T-helper 2 cell (primary cell): ENCODE data around the gene SHTN1.

Experiments used
- DNase-seq, 5 experiments: peaks; one replicate each; pipeline versions ENCODE4 v3.0.0 to v3.0.0-alpha.2; 2012 to 2022

The SHTN1 gene

GRCh38 chr10:116984202-116984990, 20.6 kb downstream of the SHTN1 start:
- no peak for DNase-seq

DNA sequence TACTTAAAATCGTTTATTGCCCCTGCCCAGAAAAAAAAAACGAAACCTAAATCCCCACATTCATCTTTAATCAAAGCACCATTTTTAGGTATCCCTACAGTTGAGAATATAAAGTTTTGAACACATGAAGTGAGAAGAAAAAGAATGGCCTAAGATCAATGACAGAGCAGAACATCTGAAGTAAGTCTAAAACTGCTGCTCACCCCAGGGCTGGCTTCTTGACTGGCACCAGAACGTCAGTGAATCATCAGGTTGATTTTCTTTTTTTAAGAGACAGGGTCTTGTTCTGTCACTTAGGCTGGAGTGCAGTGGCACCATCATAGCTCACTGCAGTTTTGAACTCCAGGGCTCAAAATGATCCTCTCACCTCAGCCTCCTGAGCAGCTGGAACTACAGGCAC, 24.9 kb downstream of the SHTN1 start:
- no peak for DNase-seq

GRCh38 chr10:116978901-116979300, 26.1 kb downstream of the SHTN1 start:
- no peak for DNase-seq

DNA sequence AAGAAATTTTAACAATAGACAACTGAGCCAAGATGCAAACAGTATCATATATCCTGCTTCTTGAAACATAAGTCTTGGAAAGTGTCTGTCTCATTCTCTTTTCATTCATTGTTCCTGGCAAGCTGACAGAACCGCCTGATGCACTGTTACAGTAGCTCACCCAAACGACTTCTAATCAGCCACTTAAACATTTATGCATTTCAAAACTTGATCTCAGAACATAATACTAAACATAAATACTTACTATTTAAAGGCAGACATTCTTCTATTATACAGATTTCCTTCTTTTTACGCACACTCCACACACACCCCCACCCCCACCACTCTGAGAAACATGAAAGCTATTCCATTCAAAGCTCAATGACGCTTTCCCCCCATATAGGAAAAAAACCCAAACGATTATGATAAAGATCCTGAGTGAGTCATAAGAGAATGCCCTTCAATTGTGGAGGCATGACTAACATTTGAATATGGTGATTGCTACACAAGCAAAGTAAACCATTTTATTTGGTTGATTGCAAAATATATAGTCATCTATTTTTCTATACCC, 30.5 kb downstream of the SHTN1 start:
- DNase-seq = no peak

- no peak for DNase-seq
Observed at GRCh38 chr10:116973946-116974455, 31.0 kb downstream of the SHTN1 start.

DNA sequence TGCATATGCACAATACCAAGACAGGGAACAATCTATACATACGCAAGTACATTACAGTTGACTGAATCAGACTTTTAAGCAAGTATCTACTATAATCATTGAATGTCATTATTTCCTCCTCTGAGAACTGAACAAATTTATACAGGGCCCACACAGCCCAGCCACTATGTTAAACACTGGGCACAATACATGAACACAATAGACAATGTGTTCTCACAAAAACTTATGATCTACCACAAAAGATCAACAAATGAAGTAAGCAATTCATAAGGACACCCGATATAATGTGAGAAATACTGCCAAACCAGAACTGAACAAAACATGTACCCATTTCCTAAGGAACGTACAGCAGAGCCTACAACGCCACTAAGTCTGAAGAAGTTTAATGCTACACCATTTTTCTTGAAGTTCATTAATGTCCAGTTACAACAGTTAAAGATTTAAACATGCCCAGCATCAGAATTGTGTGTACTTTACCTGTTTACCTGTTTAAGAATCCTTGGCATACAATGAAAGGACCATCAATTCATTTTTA, 31.5 kb downstream of the SHTN1 start:
- DNase-seq = no peak

- no peak for DNase-seq
Observed at GRCh38 chr10:116972131-116972530, 32.9 kb downstream of the SHTN1 start.

DNA sequence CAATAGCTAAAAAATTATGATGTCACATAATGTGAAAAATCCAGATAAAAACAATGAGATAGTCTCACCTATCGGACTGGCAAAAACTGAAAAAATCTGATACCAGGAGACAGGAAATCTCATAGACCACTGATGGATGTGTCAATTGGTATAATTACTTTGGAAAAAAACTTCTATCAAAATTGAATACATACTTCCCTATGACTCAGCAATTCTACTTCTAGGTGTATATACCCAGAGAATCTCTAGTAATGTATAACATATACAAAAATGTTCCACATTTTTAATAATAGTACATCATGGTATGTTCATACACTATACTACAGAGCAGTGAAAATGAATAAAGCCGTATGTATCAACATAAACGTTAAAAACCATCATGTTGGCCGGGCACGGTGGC, 34.9 kb downstream of the SHTN1 start:
- no peak for DNase-seq

DNA sequence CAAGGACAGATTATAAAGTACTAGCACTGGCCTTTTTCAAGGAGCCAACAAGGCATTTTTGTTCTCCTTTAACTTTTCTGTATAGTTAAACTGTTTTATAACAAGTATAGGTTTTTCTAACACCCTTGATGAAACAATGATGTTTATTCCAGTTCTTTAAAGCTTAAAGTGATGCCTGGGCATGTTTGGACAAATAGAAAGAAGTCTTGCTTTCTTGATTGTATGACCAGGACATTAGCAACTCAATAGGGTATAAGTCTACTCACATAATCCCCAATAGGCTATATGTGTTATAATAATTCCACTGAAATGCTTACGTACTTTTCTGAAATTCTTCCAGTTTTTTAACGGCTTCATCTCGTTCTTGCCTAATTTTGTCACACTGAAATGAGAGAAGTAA, 36.7 kb downstream of the SHTN1 start:
- DNase-seq = no peak

- DNase-seq = no peak
Observed at GRCh38 chr10:116961406-116962251, 43.4 kb downstream of the SHTN1 start.

DNA sequence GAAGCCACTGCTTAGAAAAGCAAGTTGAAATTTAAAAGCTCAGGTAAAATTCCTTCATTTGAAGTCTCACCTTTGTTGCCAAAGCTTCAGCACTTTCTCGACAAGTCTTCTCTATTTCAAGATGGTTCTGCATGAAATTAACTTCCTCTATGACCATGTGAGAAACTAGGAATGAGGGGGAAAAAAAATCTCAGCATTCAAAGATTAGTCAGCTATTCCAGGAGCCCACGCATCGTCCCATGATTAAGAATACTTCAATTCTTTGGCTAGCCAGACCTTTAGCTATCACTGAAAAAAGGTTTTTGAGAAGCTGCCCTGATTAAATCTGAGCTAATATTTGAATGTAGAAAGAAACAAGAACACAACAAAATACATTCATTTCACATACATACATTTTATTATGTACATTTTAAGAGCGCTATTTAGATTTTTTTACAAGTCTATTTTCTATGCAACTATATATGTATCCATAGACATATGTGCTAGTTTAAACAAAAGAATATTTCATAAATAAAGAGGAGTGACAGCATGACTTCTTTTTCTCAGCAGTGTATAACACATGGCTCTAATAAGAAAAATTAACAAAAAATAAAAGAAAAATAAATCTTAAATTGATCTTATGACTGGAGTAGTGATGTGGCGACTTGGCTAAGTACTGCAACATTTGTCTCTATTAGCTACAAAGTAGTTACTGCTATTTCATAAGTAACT, 44.8 kb downstream of the SHTN1 start:
- no peak for DNase-seq

DNA sequence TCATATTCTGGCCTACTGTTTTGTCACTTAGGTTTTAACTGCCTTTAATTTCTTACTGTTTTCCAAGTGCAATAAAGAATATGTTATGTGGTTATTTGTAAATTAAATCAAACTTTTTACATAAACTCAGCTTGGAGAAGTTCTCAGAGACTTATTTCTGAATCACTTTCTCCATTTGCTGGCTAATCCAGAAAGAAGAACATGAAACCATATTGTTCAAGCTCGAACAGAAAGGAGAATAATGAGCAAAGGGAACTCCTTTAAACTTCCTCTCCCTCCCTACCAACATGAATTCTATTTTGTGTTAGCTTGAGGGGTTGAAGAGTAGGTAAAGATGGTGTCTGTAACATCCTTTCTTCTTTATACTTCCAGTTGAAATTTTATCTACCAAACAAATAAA, 52.3 kb downstream of the SHTN1 start:
- no peak for DNase-seq

GRCh38 chr10:116948530-116948870, 56.5 kb downstream of the SHTN1 start:
- DNase-seq = peak in 1 of 5 experiments; percentile 2

DNA sequence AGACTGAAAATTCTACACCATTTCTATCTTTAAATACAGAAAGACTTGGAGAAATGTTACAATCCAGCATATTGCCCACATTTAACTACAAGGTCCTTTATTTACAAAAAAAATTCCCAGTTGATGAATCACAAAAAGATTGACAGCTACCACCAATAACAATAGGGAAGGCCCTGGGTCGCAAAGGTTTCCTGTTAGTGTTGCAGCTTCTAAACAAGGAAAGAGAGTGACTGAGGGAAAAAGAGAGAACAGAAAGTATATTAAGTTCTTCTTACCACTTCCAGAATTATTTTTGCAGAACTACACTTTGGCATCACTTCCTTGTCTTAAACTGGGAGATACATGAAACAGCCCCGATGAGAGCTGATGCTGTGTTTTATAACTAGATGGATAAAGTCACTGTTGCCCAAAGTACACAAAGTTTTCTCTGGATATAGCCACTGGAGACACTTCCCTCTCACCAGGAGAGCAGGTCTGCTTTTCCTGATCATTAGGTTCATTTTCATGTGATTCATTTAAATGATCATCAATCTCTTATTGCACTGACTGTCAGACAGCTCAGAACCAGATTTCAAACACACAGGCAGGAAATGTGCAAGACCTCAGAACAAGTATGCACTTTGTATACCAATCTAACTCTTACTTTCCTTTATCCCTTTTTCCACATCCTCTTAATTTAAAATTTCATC, 57.0 kb downstream of the SHTN1 start:
- peak in 1 of 5 experiments; percentile 7 for DNase-seq

DNA sequence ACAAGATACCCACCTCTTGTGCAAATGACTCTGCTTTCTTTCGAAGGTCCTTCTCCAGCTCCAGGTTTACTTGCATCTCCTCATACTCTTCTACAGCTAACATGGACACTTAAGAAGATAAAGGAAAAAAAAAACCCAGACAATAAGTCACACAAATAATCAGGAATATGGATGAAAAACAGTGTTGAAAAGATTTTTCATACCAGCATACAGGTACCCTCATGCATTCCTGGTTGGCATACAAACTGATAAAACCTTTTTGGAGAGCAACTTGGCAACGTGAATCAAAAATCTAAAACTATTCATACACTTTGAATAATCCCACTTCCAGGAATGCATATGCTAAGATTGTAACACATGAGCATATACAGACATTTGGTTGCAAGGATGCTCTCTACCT, 60.1 kb downstream of the SHTN1 start:
- no peak for DNase-seq

DNA sequence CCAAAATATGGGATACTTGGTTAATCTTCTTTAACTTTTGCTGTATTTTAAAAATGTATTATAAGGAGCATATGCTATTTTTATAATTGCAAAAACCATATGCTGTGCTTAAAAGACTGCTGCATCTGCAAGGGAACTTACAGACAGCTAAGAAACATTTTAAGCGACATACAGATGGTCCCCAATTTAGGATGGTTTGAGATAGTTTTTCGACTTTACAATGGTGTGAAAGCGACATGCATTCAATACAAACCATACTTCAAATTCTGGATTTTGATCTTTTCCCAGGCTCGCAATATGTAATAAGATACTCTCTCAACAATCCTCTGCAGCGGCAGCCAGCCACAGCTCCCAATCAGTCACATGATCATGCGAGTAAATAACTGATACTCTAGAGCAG, 73.2 kb downstream of the SHTN1 start:
- DNase-seq = no peak

DNA sequence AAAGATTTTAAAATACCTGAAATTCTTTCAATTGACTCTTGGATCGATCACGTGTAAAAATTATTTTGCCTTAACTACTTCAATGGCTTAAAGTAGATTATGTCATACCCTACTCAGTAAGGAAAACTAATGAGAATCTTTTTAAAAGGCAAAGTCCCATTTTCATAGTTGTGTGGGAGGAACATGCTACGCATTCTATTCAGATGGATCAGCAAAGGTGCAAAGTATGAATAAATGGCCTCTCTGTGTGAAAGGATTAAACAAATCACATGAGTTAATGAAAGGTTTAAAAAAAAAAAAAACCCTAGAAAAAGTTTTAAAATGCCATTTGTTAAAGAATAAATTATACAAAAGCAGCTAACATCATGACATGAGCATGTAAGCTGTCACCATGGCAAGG, 78.6 kb downstream of the SHTN1 start:
- DNase-seq = no peak

DNA sequence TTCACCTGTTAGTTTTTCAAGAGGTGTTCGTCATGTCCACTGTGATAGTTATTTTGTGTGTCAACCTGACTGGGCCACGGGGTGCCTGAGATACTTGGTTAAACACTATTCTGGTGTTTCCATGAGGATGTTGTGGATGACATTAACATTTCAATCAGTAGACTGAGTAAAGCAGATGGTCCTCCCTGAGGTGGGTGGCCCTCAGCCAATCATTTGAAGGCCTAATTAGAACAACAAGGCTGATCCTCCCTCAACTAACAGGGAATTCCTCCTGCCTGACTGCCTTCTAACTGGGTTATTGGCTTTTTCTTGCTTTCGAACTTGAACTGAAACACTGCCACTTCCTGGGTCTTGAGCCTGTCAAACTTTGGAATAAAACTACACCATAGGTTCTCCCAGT, 79.9 kb downstream of the SHTN1 start:
- DNase-seq = no peak

DNA sequence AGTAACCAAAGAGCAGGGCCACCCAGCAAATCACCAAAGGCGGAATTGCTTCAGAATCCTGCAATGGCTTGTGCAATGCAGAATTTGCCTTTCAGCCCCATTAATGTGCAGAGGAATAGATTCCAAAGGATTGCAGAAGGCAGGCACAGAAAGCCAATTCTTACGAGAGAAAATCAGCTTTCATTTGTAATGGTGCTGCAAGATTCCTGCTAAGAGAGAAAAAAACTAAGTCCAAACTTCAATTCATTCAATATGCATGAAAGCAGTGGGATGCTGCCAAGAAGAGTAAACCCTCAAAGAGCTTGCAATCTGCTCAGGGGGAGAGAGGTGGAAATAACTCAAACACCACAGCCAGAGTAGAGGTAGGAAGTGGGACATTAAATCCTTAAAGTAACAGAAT, 85.3 kb downstream of the SHTN1 start:
- DNase-seq = no peak

DNA sequence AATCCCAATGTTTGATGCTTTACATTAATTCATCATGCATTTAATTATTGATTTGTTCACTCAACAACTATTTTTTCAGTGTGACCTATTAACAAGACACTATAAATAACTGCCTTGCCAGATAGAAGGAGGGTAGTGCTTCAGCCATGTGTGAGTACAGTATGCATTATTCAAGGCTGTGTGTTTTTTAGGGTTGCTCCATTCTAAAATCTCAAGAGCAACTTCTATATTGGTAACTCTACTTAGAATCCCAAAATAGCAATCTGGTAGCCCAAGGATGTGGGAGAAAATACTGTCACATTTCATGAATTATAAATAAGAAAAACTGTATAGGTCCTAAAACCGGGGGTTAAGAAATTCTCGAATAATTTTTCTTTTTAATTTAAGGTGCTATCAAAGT, 85.8 kb downstream of the SHTN1 start:
- DNase-seq = no peak

- no peak for DNase-seq
Observed at GRCh38 chr10:116918583-116918982, 86.4 kb downstream of the SHTN1 start.

DNA sequence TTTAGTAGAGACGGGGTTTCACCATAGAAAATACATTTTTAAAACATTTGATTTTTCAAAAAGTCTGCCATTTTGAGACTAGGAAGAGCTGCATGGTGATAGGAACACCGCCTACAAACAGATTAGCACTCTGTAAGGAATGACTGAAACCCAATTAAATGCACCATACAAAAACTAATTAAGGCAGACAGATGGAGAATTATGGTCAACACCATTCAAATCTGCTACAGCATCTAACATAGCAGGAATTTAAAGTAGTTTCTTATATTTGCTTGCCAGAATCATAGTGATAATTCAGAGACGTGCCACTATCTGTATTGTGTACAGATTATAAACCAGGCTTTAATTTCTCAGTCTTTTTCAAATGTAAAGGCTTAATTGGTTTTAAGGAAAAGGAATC, 87.5 kb downstream of the SHTN1 start:
- no peak for DNase-seq
